Cortex of kidney (tissue), 1 donor: ENCODE measurements around the gene ADPRM.
"Not testable (repeated sequence)": the region's sequence is repeated elsewhere in the genome, so short reads cannot be mapped to it uniquely, and the experiment has no call there.

Source experiments
- DNase-seq: peaks from one replicate; lab custom pipeline; 2025; lab: John Stamatoyannopoulos, UW

The ADPRM gene

DNA sequence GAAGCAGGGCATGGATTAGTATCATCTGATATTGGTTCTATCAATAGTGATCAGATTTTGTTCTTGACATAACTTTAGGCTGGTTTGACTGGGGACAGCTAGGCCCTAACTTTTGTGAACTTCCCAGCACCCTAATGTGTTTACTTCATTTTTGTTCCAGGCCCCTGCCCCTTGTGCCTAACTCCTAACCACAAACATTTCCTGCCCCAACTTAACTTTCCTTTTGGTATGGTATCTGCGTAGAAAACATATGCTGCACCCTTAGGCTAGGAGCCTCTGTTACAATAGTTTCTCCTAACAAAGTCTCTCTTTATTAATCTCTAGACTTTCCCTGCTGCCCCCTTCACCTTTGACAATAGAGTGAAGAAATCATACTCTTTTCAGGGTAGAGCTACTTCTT lies 2.5 kb downstream of the ADPRM start:
- no peak for DNase-seq

DNA sequence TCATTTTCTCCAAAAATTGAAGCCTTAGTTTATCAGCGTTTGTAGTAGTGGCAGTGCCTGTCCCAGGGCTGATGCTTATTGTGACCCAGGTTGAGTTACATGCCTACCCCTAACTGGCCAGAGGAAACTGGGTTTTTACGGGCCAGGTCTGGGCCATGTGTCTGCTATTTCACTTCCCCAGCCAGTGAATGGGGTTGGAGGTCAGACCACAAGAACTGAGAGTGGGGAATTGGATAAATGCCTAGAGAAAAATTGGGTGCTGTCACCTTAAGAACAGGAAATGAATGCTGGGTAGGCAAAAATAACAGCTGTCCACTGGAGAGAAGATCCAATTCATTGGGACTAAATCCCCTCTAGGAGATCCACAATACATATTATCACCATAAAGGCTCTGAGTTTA lies 5.2 kb downstream of the ADPRM start:
- DNase-seq: no peak

DNA sequence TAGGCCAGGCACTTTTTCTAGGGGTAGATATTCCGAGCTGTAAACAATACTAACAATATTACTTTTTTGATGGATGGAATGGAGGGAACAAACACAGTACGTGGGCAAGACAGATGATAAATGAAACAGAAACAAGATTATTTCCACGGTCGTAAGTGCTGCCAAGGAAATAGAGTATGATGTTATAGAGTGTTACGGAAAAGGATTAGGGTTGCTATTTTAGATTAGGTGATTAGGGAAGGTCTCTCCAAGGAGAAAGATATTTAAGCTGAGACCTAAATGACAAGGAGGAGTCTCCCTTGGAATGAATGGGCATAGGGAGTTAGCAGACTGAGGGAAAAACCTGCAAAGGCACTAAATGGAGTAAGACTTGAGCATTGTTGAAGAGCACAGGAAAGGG lies 8.3 kb downstream of the ADPRM start:
- no peak for DNase-seq

DNA sequence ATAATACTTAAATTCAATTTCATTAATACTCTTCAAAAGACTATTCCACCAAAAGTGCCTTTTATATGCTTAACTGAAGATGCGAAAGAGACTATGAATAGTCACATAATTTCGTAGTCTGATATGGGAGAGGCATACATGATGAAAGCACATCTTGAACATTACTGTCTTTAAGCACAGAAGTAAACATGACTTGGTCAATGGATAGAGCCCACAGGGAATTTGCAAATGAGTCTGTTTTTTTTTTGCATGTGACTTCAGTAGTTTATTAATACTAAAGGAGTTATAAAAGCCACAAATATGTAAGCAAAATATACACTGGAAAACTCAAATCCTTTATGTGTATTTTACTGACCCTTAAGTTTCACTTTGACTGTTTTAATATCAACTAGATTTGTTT lies 15.9 kb downstream of the ADPRM start:
- DNase-seq: no peak

DNA sequence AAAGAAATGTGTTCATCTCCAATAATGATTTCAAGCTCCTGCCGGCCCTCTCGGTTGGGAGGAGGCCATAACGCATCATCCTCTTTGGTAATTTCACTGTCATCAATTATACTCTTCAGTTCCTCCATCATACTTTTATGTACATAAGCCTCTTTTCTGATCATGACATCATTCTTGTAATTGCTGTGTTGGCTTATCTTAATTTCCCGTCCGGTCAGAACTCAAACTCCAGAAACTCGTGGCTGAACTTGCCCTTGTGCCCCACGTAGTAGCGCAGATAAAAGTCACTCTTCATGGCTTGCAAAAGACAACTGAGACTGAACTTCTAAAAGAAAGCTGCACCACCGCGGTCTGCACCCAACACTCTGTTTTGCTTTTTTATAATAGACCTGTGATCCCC lies 18.8 kb downstream of the ADPRM start:
- DNase-seq: no peak

DNA sequence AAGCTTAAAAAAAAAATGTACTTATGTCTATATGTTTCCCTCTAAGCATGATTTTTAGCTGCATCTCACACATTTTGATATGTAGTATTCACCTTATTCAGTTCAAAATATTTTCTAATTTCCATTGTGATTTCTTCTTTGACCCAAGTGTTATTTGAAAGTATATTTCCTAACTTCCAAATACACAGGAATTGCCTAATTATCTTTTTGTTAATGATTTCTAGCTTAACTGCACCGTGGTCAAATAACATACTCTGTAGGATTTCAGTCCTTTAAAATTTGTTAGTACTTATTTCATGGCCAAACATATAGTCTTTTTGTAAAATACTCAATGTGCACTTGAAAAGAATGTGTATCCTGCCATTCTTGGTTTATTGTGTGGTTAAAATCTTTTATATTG lies 21.2 kb downstream of the ADPRM start:
- no peak for DNase-seq

DNA sequence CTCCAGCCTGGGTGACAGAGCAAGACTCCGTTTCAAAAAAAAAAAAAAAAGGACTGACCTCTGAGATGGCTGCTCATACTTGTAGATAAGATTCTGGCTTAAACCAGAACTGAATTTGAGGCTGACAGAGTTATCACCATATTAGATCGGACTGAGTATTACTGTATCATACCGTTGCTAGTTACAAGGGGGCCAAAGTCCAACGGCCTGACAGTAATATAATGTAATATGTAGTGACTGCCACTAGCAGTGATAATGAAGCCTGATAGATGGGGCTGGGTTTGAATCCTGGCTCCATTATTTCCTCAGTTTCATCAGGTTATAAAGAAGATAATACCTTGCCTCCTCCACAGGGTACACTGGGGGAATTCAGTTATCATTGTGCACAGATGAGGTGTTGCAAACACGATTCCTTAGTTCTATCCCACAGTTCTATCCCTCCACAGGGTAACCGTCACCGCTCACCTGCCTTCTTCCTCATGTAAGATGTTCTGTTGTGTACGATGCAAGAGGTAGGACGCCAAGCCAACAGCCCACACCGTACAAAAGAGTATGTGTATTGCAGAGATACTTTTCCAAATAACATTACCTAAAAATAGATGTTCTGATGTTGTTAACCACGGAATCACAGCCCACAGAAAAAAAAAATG lies 27.3 kb downstream of the ADPRM start:
- no peak for DNase-seq

DNA sequence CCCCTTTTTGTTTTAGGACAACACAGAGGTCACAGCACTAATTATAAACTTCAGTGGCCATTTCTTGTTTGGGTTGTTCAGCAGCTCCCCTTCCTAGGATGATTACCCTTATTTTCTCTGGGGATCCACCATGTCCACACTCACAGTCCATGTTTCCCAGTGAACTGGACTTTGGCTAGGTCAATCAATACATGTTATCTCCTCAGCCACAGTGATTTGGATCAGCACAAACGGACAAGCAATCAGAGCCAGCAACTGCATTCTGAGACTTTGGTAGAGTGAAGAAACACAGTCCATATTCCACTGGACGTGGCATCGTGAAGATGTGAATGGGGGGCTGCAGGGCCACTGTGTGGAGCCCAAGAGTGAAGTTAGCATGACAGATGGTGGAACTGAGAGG lies 27.9 kb downstream of the ADPRM start:
- no peak for DNase-seq

DNA sequence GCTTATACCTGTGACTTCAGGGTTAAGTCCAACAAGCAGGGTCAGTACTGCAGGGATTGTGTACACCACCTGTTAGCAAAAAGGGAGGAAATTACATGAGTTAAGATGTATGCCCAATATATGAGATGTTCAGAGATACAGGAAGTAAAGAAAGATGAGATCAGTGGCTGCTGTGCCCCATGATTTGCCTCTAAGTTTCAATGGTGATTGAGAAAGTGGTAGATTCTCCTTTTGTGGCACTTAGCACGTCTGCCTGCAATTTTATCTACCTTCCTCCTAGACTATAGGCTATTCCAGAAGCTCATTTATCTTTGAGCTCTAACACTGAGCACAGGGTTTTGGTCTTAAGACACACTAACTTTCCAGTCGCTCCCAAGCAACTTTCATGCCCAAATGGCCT lies 28.8 kb downstream of the ADPRM start:
- DNase-seq: no peak

DNA sequence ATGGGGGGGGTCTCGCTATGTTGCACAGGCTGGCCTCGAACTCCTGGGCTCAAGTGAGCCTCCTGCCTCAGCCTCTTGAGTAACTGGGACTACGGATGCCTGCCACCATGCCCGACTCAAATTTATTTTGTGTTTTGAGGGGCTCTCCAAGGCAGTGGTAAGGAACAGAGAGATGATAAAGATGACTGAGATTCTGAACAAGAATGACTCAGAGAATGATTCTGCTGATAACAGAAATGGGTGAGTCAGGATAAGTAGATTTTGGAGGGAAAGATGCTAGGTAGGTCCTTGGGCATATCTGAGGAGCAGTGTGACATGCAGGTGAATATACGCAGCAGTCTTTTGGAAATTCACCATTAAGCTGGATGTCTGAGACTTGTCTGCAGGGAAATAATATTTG lies 29.8 kb downstream of the ADPRM start:
- no peak for DNase-seq

DNA sequence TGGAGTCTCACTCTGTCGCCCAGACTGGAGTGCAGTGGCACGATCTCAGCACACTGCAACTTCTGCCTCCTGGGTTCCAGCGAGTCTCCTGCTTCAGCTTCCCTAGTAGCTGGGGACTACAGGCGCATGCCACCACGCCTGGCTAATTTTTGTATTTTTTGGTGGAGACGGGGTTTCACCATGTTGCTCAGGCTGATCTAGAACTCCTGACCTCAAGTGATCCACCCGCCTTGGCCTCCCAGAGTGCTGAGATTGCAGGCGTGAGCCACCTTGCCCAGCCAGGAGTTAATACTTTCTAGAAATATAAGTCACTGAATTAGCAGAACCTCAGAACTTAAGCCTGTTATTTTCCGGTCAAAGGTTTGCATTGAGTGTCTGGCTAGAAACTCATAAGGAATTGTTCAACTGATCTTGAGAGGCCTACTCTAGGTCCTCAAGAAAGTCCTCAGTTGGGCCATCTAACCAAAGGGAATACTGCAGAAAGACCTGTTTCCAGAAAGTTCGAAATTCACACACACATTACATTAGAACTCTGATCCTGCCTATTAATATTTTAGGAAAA lies 31.0 kb downstream of the ADPRM start:
- no peak for DNase-seq

DNA sequence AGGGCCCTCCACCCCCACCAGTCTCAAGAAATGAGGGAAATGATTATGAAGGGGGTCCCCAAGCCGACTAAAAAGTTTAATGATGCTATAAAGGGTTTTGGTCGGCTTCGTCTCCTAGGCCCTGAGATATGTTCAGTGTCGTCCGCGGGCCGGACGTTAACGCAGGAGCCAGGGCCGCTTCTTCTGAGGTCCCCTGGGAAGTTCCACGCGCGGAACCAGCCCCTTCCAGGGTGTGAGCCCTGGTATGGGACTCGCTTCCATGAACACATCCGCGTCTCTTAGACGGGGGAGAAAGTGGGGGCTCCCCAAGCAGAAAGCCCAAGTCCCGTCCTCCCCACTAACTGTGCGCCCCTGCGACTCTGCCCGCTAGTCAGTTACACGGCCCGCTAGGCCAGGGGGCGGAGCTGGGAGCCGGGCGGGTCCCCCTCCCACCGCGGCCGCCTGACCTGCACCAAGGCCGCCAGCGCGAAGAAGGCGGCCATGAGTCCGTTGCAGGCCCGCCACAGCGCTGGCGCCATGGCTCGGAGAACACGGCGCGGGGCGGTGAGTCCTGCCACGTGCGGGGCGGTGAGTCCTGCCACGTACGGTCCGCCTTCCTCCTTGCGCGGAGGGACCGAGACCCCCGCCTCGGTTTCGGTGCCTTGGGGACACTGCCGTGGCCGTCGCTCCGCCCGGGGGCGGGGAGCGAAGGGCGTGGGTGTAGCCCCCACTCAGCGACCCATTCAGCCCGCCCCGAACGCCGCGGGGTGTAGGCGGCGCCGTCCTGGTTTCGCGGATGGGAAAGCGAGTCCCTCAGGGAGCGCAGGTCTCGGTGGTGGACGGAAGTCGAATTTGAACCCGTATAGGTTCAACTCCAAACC lies 32.2 kb downstream of the ADPRM start, which contains the start of gene TMEM220:
Gene TMEM220, minus strand, starts transcription at position 690 of the 860 bp plus-strand sequence. Its CDS starts 172 bp downstream, at position 518.
- no peak for DNase-seq

DNA sequence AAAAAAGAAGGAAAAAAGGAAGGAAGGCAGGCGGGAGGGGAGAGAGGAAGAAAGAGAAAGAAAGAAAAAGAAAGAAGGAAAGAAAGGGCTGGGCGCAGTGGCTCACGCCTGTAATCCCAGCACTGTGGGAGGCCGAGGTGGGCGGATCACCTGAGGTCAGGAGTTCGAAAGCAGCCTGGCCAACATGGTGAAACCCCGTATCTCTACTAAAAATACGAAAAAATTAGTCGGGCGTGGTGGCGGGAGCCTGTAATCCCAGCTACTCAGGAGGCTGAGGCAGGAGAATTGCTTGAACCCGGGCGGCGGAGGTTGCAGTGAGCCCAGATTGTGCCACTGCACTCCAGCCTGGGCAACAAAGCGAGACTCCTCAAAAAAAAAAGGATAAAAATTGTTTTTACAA lies 32.9 kb downstream of the ADPRM start:
- not testable (repeated sequence) for DNase-seq

DNA sequence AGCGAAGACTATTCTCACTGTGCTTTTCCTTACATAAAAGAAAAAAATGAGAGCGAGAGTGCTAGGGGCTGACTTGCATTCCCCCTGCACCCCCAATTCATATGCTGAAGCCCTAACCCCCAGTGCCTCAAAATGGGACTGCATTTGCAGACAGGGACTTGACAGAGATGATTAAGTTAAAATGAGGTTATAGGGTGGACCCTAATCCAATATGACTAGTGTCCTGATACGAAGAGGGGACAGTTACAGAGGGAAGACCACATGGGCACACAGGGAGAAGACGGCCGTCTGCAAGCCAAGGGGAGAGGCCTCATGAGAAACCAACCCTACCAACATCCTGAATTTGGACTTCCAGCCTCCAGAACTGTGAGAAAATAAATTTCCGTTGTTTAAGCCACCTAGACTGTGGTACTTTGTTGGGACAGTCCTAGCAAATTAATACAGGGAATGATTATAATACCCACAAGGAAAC lies 34.0 kb downstream of the ADPRM start:
- no peak for DNase-seq

DNA sequence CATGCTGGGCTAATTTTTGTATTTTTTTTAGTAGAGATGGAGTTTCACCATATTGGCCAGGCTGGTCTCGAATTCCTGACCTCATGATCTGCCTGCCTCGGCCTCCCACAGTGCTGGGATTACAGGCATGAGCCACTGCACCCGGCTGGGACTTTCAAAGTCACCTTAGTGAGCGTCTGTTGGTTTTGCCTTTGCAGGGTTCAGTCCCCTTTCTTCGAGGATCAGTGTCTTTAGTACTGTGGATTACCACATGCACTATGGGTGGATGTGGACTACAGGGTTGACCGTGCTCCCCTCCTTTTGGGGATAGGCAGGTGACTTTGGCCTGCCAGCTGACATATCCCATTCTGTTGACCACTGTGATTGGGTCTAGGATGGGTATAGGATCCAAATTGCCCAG lies 34.7 kb downstream of the ADPRM start:
- DNase-seq: not testable (repeated sequence)

DNA sequence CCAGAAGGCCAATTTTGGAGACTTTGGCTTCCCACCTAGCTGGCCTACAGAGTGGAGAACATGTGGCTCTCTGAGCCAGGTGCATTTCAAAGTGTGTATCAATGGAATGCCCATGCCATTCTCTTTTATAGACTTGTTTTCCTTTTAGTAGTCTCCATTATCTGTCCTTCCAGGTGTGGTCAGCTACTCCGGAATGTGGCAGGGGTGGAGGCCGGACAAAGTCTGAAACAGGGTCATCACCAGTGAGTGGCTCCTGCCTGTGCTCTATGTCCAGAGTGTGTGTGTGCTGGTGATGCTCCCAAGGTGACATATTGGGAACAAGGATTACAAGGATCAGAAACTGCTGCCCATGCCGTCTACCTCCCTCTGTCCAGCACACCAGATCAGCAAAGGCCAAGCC lies 36.3 kb downstream of the ADPRM start:
- no peak for DNase-seq

DNA sequence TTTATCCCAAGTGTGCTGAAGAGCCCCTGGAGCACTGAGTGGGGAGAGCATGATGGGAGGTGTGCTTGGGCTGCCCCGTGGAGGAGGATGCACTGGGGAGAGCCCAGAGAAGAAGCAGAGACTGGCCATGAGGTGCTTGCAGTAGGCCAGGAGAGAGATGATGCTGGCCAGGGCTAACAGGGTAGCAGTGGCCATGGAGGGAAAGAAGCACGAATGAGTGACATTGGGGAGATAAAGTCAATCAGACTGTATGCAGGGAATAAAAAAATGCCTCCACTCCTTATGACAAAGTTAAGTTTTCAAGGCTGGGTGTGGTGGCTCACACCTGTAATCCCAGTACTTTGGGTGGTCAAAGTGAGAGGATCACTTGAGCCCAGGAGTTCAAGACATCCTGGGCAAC lies 37.9 kb downstream of the ADPRM start:
- DNase-seq: no peak

DNA sequence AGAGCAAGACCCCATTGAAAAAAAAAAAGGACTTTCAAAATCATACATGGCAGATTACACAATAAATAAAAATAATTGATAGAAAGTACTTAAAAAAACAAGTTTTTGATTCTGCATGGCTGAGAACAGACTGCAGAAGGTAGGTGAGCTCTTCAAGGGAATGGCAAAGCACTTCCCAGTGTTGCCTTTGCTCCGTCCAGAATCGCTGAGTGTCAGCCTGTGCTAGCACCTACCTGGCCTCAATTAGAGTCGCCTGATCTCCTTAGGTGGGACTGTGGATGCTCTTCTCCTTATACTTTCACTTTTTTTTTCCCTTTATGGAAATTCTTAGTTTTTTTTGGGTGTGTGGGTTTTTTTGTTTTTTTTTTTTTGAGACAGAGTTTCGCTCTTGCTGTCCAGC lies 38.4 kb downstream of the ADPRM start:
- DNase-seq: no peak

DNA sequence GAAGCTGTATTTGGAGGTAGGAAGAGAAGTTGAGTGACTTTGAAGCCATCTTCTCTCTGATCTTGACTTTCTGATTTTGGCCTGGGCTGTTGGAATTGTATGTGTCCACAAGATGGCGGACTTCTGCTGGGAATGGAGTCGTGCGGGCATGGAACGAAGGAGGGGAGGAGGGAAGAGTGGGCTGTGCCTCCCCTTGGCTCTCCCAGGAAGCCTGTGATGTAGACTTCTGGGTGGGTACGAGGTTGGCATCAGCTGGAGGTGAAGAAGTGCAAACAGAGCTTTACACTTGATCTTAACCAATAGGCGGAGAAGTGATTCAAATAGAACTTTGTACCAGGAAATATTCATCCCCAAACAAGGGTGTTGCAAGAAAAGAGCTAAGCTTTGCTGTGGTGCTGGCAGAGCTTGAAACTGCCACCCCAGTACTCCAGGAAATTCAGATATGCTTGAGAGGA lies 39.8 kb downstream of the ADPRM start:
- no peak for DNase-seq

DNA sequence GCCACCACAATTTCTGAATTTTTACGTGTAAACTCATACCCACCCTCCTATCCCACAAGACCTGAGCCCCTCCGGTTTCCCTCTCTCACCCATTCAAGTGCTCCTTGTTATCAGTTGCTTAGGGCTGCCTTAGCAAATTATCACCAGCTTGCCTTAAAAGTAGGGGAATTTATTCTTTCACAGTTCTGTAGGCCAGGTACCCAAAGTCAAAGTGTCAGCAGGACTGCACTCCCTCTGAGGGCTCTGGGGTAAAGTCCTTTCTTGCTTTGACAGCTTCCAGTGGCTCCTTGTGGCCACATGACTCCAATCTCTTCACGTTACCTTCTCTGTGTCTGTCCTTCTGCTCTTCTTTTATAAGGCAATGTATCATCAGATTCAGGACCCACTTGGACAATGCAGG lies 40.3 kb downstream of the ADPRM start:
- DNase-seq: no peak

DNA sequence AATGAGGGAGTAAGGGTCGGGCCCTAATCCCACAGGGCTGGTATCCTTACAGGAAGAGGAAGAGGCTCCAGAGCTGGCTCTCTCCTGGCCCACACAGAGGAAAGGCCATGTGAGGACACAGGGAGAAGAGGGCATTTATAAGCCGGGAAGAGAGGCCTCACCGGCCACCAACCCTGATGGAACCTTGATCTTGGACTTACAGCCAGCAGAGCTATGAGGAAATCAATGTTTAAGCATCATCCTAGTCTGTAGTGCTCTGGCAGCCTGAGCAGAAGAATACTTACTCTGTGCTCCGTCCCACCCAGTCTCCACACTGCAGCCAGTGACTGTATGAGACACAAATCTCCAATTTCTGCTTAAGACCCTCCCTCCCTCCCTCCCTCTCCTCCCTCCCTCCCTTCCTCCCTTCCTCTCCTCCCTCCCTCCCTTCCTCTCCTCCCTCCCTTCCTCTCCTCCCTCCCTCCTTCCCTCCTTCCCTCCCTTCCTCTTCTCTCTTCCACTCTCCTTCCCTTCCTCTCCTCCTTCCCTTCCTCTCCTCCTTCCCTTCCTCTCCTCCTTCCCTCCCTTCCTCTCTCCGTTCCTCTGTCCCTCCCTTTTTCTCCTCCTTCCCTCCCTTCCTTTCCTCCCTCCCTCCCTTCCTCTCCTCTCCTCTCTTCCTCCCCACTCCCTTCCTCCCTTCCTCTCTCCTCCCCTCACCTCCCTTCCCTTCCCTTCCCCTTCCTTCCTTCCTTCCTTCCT lies 41.3 kb downstream of the ADPRM start:
- DNase-seq: no peak

DNA sequence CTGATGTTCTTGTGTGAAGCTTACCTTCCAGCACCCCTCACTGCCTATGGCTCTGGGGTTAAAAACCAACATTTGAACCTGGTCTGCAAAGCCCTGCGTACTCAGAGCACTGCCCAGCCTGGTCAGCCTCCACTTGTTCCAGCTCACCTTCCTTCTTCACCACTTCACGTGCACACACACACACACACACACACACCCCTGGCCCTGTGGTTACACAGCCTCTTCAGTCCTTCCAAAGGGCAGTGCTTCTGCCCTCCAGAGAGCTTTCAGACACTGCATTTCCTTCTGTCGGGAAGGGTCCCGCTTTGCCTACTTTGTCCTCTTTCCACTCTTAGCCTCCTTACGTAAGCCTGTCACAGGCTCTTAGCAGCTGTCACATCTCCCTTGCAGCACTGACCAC lies 42.0 kb downstream of the ADPRM start:
- no peak for DNase-seq
